Measurements from ENCODE around the gene HOXB4. TPM values are rescaled to one million over a fixed set of nuclear protein-coding genes. Genes with fewer than 3 reads are reported as not detected.

Gene HOXB4
- total RNA-seq, 2 experiments from 2014 or later, result 7.4 to 8.9 TPM

DNA sequence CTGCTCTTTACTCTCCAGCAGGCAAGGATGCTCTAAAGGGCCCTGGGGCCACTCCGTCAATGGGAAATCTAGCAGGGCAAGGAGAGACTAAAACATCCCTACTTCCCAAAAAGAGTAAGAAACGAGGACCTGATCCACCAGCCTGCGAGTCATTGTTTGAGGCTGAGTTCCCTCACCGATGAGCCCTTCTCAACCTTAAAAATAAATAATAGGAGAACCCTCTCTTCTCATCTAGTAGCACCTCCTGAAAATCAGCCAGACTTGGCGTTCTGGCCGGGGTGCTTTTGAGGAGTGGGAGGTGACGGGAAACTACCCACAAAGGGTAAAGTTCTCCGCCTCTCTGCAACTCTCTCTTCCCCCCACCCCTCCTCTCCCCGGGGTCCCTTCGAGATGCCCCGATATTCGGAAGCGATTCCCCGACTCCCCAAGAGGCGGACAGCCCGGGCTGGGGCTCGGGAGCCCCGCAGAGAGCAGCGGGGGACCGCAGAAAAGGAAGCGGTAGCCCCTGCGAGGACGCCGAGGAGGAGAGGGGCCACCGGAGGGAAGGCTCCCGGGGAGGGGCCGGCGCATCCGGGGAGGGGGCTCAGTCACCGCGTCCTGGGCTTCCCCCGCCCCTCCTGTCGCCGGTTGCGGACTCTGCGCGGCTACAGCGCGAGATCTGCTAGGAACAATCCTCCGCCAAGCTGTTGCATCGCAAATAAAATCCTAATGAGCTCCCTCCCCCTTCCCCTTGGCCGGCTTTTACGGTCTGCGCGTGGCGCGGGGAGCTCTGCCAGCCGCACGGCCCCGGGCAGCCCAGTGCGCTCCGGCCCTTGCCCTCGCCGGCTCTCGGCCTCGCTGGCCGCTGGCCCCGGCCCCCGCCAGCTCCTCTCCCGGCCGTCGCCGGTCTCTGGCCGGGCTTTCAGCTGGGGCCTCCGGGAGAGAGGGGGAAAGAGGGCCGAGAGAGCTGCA, 46.7 kb upstream of the HOXB4 start:
- BruUV-seq (replicated peaks), result no TSS peak
- TF ChIP-seq, protein P1, sequence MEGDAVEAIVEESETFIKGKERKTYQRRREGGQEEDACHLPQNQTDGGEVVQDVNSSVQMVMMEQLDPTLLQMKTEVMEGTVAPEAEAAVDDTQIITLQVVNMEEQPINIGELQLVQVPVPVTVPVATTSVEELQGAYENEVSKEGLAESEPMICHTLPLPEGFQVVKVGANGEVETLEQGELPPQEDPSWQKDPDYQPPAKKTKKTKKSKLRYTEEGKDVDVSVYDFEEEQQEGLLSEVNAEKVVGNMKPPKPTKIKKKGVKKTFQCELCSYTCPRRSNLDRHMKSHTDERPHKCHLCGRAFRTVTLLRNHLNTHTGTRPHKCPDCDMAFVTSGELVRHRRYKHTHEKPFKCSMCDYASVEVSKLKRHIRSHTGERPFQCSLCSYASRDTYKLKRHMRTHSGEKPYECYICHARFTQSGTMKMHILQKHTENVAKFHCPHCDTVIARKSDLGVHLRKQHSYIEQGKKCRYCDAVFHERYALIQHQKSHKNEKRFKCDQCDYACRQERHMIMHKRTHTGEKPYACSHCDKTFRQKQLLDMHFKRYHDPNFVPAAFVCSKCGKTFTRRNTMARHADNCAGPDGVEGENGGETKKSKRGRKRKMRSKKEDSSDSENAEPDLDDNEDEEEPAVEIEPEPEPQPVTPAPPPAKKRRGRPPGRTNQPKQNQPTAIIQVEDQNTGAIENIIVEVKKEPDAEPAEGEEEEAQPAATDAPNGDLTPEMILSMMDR (conservative IDR thresholded peaks at IDR 0.05; ENCODE audit: low read length), result no peak
- no peak for TF ChIP-seq EZH2phosphoT487 (IDR thresholded peaks at IDR 0.05; ENCODE audit: borderline replicate concordance, low read depth, low read length)
- intact Hi-C loops (cut with micrococcal nuclease; ENCODE audit: unreplicated experiment), result no loop called here
- DNase-seq (ENCODE audit: low spot score), result no peak
- no peaks in the 10 kb centered on the region for H3K79me2 ChIP-seq (ENCODE audit: insufficient read depth, low read depth, low read length)
- no peaks in the 10 kb centered on the region for H4K20me1 ChIP-seq (ENCODE audit: insufficient read depth, low read length)
- H3K36me3 ChIP-seq (ENCODE audit: insufficient read depth, low read length), result no peaks in the 10 kb centered on the region
- H3K27ac ChIP-seq (ENCODE audit: low read depth, low read length, poor library complexity, severe bottlenecking), result no peak overlapping the region
- no peak overlapping the region for H3K4me2 ChIP-seq (ENCODE audit: low read length)
- no peak overlapping the region for H2AFZ ChIP-seq (ENCODE audit: low read length)
- no peaks in the 10 kb centered on the region for H3K4me1 ChIP-seq (ENCODE audit: insufficient read depth, low read length, poor library complexity, severe bottlenecking)
- POLR2A ChIA-PET, result no interaction called here
- no peak overlapping the region for H3K4me3 ChIP-seq (ENCODE audit: low read depth, low read length, poor library complexity, severe bottlenecking)
- CTCF ChIA-PET (ENCODE audit: unreplicated experiment), result interaction anchor here (0.6 kb wide), 1 partner anchor 80 kb away, joined by 3 read pairs; no protein-coding TSS in a partner anchor
- no peaks in the 10 kb centered on the region for H3K9me2 ChIP-seq (ENCODE audit: insufficient read depth, low read length)
- H3K9me3 ChIP-seq (ENCODE audit: low read length), result no peaks in the 10 kb centered on the region

- Histone ChIP-seq H2AFZ (ENCODE audit: low read length) (no peak overlapping the region), H3K4me2 (ENCODE audit: low read length) (no peak overlapping the region)
- CTCF ChIA-PET (ENCODE audit: unreplicated experiment), result interaction anchor here (0.6 to 1.2 kb wide), 2 partner anchors 13 to 81 kb away, joined by 3 read pairs; no protein-coding TSS in a partner anchor
Measured at GRCh38 chr17:48624118-48624517, 46.0 kb upstream of the HOXB4 start.

More at GRCh38 chr17:48624118-48624517, 46.0 kb upstream of the HOXB4 start:
- Histone ChIP-seq H4K20me1 (ENCODE audit: insufficient read depth, low read length) (no peaks in the 10 kb centered on the region), H3K27ac (ENCODE audit: low read depth, low read length, poor library complexity, severe bottlenecking) (no peak overlapping the region), H3K9me3 (ENCODE audit: low read length) (no peaks in the 10 kb centered on the region), H3K4me3 (ENCODE audit: low read depth, low read length, poor library complexity, severe bottlenecking) (no peak overlapping the region), H3K36me3 (ENCODE audit: insufficient read depth, low read length) (no peaks in the 10 kb centered on the region), H3K4me1 (ENCODE audit: insufficient read depth, low read length, poor library complexity, severe bottlenecking) (no peaks in the 10 kb centered on the region), H3K9me2 (ENCODE audit: insufficient read depth, low read length) (no peaks in the 10 kb centered on the region), H3K79me2 (ENCODE audit: insufficient read depth, low read depth, low read length) (no peaks in the 10 kb centered on the region)
- BruUV-seq (replicated peaks), result no TSS peak
- POLR2A ChIA-PET, result no interaction called here
- intact Hi-C loops (cut with micrococcal nuclease; ENCODE audit: unreplicated experiment), result no loop called here
- DNase-seq (ENCODE audit: low spot score), result no peak
- TF ChIP-seq EZH2phosphoT487 (IDR thresholded peaks at IDR 0.05; ENCODE audit: borderline replicate concordance, low read depth, low read length), result no peak
- TF ChIP-seq, protein P1 (conservative IDR thresholded peaks at IDR 0.05; ENCODE audit: low read length), result no peak

Data from OCI-LY7 (cell line).